GM18858 (cell line): ENCODE data around the gene ROR2.
"Not testable (repeated sequence)": the region's sequence is repeated elsewhere in the genome, so short reads cannot be mapped to it uniquely, and the experiment has no call there.

ENCODE experiments used
- ATAC-seq: cut with Tn5 transposase; IDR thresholded peaks from one replicate; pipeline ENCODE4 v1.9.1; 2021; ENCODE audit not compliant: unreplicated experiment

Gene ROR2

DNA sequence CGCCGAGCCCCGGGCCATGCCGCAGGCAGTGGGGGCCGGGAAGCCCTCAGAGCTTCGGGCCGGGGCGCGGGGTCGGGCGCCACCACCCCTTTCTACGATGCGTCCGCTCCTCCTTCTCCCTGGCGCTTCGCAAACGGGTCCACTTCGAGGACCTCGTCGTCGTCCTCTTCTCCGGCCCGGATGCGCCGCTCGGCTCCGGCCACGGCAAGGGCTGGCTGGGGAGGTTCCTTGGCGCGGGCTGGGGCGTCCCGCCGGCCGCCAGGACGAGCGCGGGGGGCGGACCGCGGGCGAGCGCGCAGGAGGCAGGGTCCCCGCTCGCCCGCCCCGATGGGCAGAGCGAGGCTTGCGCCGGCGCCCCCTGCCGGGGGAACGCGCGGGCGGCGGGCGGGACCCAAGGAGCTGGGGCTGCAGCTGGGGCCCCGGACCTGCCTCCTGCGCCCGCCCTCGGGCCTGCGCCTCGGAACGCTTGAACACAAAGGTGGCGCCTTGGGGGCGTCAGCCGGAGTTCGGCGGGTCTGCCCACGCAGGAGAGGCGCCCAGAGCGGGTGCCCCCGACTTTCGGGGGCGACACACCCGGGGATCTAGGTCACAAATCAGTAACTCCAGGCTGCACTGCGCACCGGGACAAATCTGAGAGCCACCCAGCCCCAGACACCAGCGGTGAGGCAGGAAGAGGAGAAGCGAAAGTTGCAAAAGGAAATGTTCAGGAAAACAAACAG lies at the start of gene ROR2:
Gene ROR2 (minus strand): TSS at position 283 of the 719 bp plus-strand sequence.
- no peak for ATAC-seq

DNA sequence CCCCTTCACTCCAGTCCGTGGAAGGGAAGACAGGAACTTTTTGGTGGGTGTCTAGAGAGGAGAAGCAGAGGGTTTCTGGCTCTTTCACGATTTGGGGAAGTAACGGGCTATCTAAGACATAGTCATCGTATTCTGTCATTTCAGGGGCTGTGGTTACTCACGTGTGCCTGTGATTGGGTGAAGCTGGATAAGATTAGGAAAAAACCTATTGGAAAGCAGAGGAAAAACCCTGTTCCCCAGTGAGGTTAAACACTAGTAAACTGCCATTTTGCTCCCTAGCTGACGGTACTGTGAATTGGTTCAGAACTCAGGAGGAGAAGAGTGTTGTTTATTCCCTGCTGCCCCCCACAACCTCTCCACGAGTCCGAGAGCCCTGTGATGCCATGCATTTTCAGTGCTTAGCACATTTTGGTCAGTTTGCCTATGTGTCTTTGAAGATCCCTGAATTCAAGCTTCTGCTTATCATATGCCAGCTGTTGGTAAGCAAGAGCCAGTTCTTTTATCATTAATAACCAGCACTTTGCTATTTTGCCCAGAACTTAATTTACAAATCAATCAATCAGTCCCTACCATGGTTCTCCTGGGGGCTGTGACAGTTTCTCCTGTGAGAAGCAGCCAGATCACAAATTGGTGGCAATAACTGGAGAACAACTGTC lies 45.1 kb upstream of the ROR2 start:
- ATAC-seq, result no peak

DNA sequence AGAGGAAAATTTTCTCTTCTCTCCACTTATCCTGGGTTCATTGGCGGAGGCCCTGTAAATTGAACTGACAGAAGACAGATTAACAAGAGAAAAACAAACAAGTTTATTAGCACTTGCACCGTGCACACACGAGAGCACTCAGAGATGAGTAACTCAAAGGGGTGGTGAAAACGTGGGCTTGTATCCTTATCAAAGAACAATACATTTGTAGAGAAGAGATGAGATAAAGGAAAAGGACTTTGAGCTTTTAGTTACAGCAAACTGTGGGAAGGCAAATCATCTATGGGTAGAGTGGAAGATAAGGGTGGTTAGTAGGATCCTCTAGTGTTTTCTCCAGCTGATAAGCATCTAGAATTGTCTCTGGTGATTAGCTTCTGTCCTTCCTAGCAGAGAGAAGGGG lies 44.4 kb upstream of the ROR2 start:
- ATAC-seq, result no peak

DNA sequence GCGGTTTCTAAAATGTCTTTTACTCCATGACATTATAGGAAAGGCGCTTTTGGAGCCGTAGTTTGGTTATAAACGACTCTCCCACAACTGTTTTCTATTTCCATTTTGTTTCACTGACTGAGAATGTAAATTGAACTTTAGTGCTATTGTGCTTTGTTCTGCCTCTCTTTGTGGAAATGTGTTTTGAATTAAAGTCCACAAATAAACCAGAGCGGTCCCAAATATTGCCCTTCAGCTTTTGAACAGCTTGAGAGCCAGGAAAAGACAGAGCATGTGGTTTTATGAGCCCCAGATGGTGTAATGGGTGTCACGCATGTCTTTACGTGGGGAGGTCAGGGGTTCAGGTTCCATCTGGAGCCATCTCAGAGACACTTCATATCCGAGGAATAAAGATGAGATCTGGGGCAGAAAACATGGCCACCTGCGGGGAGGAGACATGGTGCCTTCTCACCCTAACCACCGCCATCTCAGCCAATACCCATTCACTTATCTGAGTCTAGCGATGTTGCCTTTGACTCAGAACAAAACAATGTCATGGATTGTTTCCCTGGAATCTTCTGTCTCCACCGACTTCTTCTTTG lies 42.5 kb upstream of the ROR2 start:
- no peak for ATAC-seq

DNA sequence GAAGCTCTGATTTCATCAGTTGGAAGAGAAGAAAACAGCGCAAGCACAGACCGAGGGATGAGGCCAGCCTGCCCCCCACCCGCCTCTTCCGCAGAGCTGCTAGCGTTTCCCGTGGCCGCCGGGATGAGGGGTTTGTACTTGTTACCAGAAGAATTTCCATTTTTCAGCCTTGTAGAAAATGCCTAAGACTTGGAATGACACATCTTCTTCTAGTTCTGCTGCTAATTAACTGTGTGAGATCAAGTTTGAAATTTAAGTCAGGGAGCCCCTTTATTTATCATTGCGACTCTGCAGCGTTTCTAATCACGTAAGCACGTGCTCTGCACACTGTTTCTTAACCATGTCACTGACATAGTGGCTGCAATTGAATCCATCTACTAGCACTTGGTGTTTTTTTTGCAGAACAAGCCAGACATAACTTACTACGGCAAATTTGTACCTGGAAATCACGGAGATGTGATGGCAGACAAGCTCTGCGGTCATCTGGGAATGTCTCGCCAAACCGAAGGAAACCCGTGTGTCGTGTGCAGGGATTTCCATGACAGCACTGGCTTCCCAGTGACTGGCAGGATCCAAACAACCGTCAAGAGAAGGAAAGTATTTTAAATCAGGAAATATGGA lies 41.8 kb upstream of the ROR2 start:
- ATAC-seq, result no peak

DNA sequence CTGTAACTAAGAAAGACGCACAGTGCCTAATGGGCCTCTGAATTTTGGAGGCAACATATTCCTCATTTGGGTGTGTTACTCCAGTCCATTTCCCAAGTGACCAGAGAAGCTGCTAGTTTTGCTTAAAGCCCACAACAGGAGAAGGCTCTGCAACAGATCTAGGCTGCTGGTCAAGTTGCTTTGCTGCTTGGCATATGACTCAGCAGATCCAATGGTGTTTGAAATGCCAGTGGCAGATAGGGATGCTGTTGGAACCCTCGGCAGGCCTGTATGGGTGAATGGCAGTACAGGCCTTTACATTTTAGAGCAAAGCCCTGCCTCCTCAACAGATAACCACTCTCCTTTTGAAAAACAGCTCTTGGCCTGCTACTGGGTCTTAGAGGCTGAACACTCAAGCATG lies 36.2 kb upstream of the ROR2 start:
- ATAC-seq, result no peak

DNA sequence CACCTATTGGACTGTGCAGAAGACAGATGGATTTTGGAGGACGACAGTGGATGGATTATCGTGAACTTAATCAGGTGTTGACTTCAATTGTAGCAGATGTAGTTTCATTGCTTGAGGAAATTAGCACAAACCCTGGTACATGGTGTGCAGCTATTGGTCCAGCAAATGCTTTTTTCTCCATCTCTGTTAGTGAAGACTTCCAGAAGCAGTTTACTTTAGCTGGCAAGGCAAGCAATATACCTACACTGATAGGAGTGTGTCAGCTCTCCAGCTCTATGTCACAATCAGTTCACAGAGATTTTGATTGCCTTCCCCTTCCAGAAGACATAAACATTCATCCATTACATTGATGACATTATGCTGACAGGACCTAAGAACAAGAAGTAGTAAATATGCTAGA lies 35.7 kb upstream of the ROR2 start:
- no peak for ATAC-seq

DNA sequence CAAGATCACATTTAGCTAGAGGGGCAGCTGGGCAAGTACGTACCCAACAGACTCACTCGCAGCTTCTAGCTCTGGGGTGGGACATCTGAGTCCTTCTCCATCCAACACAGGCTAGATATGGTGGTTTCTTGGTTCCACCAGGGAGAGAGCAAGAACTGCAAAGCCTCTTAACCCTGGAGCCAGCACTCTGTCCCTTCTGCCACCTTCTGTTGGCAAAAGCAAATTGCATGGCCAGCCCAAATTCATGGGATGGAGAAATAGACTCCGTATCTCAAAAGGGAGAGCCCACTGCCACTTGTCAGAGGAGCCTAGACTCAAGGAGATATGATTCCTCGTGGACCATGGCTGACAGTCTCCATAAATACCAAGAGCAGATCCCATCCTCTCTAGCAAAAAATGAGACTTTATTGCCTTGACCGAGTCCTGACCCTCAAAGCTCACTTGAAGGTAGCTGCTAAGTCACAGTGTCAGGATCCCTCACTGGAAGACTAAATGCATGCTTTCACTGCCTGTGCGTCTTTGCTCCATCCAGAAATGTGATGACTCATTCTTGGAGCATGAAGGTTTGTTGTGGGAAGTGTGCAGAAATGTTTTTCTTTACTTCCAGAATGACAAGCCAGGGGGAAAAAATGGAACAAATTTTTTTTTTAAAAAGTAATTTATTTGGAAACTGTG lies 28.8 kb upstream of the ROR2 start:
- no peak for ATAC-seq

DNA sequence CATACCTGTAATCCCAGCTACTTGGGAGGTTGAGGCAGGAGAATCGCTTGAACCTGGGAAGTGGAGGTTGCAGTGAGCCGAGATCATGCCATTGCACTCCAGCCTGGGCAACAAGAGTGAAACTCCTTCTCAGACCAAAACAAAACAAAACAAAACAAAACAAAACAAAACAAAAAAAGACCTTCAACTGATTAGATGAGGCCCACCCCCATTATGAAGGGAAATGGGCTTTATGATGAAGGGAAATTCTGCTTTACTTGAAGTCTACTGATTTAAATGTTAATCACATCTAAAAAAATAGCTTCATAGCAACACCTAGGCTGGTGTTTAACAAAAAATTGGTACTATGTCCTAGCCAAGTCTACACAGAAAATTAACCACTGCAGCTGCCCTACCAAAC lies 25.2 kb upstream of the ROR2 start:
- ATAC-seq, result not testable (repeated sequence)

DNA sequence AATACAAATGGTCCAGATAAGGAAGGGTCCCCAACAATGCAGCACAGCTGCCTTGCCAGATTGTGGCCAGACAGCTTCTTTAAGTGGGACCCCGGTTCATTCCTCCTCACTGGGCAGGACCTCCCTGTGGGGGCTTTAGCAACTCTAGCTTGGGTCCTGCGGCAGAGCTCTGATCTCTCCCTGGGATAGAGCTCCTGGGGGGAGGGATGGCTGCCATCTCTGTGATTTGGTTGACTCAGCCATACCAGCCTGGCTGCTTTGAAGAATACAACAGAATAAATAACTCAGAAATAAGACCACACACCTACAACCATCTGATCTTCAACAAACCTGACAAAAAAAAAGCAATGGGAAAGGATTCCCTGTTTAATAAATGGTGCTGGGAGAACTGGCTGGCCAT lies 22.7 kb upstream of the ROR2 start:
- ATAC-seq, result no peak

DNA sequence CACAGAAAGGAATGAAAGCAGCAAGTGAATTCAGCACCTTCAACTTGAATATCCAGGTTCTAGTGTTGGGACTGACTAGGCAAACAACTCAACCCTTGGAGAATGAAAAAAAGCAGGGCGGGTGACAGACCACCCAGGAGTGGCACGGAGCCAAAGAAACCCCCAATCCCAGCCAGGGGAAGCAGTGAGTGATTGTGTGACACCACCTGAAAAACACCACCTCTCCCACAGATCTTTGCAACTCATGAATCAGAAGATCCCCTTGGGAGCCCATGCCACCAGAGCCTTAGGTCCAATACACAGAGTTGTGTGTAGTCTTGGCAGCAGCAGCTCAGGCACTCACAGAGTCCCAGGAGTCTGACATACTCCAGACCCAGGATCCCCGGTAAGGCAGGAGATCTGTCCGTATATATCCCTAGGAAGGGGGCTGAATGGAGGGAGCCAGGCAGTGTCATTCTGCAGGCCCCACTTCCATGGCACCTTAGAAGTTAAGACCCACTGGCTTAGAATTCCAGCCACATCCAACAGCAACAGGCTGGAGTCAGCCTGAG lies 22.1 kb upstream of the ROR2 start:
- ATAC-seq, result no peak

DNA sequence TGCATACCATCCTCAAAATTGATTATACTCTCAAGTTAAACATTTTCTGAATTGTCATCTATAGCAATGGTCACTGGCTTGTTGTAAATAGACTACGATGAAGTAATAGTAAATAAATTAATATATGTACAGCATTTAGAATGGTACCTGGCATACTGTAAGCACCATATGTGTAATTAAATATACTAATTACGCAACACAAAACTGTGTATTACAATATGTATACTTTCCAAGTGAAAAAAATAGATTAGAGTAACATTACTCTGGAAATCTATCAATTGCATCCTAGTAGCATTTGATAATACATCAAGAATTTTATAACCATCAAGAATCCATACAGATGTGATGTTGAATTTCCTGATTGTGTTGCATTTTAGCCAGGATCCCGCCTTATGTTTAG lies 17.2 kb upstream of the ROR2 start:
- ATAC-seq, result no peak

DNA sequence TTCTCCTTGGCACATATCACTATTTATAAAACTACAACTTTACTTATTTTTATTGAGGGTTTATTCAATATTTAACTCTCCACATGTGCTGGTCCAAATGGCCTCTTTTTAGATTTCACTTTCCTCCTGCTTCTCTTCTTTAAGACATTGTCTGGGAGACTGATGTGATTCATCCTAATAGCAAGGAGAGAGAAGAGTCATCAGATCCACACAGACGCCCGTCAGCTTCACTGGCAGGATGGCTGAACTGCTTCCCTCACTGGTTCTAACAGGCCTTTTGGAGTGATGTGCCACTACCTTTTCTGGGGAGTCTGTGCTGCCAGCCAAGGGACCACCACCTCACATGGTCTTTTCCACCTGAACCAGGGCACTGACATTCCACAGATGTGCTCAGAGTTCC lies 16.5 kb upstream of the ROR2 start:
- ATAC-seq, result no peak

DNA sequence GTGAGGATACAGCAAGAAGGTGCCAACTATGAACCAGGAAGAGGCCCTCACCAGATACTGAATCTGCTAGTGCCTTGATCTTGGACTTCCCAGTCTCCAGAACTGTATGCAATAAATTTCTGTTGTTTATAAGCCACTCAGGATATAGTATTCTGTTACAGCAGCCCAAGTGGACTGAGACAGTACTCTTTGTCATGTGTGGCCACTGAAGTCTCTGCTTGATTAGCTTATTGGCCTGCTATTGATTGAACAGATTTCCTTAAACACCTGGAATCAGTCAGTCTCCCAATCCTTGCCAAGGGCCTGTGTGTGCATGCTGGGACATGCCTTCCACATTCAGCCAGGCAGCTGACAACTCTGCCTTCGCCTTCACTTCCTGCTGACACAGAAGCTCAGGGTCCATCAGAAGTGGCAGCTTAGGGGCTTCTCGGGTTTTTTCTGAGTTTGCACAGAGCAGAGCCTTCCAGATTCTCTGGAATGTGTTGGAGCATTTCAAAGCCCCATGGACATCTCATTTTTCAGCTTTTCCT lies 13.7 kb upstream of the ROR2 start:
- ATAC-seq, result no peak

DNA sequence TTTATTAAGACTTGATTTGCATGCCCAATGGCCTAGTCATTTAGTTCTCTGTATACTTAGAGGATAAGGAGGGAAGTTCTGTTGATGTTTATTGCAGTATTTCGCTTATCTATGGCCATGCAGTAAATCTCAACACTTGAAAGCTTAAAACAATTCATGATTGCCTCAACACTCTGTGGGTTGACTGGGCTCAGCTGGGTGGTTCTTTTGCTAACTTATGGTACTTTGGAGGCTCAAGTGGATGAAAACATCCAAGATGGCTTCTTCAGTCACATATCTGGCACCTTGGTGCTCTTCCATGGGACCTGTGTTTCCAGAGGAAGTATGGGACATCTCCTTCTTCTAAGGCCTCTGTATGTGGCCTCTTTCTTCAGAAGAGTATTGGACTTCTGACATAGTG lies 10.3 kb upstream of the ROR2 start:
- ATAC-seq, result no peak

DNA sequence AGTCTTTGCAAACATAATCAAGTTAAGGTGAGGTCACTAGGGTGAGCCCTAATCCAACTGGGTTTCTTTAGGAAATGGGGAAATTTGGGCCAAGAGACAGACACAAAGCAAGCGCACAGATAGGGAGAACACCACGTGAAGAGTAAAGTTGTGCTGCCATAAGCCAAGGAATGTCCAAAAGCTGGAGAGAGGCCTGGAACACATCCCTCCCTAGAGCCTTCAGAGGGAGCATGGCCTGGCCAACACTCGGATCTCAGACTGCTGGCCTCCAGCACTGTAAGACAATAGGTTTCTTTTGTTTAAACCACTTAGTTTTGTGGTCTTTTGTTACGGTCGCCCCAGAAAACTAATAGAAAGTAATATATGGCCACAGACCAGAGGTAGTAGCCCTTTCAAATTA lies 8.1 kb upstream of the ROR2 start:
- ATAC-seq, result no peak

DNA sequence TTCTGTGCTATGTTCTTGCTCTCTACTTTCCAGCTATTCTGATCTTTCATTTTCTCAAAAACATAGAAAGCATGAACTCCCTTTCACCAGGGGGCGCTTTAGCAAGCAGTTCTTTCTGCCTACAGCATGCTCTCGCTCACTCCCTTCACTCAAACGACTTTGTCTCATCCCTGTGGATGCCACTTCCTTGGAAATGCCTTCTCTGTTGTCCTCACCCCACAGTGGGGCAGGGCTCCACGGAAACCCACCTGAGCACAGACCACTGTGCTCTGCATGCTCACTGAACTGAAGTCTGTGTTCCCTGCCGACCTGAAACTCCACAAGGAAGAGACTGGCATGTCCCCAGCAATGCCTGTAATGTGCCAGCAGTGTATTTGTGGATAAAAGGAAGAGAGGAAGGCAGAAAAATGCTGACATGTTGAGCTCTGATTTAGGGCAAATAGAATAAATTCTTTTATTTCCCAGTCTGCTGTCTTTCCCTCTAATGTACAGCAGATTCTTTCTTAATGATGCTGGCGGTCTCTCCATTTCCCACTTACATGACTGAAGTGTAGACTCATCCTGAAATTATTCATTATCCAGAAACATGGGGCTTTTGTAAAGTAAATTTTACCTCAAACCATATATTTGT lies 4.9 kb upstream of the ROR2 start:
- ATAC-seq, result no peak

DNA sequence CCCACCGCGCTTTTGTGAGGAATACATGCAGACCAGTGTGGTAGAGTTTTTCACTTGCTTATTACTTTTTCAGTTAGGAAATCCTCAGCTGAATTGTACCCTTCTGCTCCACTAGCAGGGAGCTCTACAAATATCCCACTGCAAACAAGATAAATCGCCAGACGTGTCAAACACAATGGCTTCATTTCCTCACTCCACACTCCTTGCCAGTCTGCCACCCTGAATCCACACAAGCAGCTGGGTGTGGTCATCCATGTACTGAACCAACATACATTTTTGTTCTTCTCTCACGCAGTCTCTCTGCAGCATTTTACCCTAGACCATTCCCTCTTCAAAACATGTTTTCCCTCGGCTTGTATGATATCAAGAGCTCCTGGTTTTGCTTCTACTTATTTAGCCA lies 3.7 kb upstream of the ROR2 start:
- ATAC-seq, result no peak

DNA sequence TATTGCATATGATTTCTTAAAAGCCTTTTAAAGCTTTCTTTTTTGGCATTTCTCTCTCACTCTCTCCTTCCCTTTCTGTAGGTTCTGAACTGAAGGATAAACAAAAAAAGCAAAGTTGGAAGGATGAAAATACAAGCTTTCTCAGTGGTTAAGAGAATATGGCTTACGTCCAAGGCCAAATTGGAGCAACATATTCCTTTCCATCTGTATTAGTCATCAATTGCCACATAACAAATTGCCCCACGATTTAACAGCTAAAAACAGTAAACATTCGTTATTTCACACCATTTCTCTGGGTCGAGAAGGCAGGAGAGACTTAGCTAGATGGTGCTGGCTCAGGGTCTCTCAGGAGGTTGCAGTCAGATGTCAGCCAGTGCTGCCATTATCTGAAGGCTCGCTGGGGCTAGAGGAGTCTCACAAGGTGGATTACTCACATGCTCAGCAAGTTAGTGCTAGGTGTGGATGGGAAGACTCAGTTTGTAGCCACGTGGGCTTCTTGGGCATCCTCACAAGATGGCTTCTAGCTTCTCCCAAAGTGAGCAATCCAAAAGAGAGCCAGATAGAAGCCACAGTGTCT lies 2.0 kb upstream of the ROR2 start:
- ATAC-seq, result no peak

DNA sequence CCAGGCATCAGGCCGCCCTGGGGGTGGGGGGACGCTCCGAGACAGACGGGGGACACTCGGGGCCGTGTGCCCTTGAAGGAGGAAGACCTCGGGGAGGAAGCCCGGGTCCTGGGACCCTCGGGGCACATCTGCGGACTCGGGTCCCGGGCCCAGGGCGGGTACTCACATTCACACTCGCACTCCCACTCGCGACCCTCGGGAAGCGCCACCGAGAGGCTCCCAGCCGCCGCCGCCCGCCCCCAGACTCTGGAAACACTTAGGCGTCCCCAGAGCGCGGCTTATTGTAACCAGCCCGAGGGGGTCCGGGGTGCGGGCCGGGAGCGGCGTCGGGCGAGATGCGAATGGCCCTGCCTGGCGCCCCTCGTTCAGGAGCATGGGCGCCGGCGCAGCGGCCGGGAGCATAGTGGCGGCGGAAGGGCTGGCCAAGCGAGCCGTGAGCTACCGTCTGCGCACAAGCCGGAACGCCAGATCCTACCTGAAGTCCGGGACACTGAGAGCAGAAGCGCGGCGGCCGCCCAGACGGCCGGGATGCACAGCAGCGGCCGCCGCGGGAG lies 559 bp downstream of the ROR2 start:
- no peak for ATAC-seq
